Uterus (tissue), 2 donors: Measurements from ENCODE around the gene KCNT2.

Source experiments
- POLR2A ChIP-seq, 2 donors: fragments of 450-650 bp; IDR thresholded peaks; one replicate each; pipeline ENCODE4 v1.6.1; 2016; ENCODE audit warnings: antibody characterized with exemption in 2 of 2, mild to moderate bottlenecking in 1 of 2, moderate library complexity in 1 of 2
- TF ChIP-seq, protein P1 (sequence below), 4 experiments: fragments of 200-600 bp in 2 of 4; fragments of 450-650 bp in 2 of 4; sonication (generic) in 2 of 4; IDR thresholded peaks; one replicate each; pipeline ENCODE4 v1.5.1; 2016 to 2019; ENCODE audit warnings: antibody characterized with exemption in 4 of 4, mild to moderate bottlenecking in 2 of 4, moderate library complexity in 1 of 4

DNA sequence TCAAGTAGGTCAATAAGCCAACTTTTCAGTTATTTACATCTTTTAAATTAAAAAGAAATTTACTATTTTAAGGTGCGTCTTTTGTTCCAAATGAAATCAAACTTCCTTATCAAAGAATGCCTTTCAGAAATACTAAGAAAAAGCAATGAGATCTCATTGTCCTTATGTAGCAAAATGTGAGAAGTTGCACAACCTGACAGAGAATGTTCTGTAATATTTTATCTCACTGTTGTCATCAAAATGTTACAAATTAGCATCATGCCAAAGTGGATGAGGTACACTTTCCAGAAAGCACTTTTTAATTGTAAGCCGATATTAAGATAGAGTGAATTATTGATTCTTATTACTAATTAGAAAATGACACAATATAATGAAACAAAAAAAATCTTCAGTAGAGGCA is 50.4 kb downstream of the KCNT2 start:
- TF ChIP-seq, protein P1, sequence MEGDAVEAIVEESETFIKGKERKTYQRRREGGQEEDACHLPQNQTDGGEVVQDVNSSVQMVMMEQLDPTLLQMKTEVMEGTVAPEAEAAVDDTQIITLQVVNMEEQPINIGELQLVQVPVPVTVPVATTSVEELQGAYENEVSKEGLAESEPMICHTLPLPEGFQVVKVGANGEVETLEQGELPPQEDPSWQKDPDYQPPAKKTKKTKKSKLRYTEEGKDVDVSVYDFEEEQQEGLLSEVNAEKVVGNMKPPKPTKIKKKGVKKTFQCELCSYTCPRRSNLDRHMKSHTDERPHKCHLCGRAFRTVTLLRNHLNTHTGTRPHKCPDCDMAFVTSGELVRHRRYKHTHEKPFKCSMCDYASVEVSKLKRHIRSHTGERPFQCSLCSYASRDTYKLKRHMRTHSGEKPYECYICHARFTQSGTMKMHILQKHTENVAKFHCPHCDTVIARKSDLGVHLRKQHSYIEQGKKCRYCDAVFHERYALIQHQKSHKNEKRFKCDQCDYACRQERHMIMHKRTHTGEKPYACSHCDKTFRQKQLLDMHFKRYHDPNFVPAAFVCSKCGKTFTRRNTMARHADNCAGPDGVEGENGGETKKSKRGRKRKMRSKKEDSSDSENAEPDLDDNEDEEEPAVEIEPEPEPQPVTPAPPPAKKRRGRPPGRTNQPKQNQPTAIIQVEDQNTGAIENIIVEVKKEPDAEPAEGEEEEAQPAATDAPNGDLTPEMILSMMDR (IDR thresholded peaks at IDR 0.05) = no peak
- TF ChIP-seq POLR2A (IDR thresholded peaks at IDR 0.05) = no peak
